Measurements from ENCODE around the gene EXOC1L.
A peak's percentile ranks its signal among the peaks of the same experiment; 100 is the strongest.

EXOC1L gene, protein sequence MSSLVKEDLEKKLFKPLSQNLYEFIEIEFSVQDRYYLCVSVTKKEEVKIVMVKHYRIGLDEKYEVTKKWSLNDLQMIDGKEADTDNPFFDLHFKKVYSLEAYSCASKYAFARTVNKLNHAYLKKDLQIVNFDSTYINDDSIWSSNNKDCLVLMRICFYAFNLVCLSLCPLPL

DNA sequence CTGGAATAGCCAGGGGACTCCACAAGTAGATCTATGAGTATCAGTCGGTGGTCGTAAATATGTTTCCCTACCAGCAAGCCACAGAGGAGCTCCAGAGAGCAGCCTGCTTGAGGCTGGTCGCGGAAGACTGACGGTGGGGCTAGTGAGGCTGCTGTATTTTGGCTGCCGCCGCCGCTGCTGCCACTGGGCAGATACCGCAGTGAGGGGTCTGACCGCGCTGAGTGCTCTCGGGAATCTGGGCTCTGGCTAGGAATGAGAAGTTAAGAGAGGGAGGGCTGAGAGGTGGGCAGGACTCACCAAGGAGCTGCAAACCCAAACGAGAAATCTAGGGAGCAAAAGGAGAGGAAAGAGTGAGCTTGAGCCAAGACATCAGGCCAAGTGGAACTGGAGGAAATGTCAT lies at the start of gene EXOC1L:
Gene EXOC1L, plus strand, starts transcription at position 157 of the 400 bp plus-strand sequence. Its CDS starts 237 bp downstream, at position 394.
- Histone ChIP-seq H3K27ac (ENCODE audit: low read length) (no peak within 1 kb of the TSS), H3K27me3 (ENCODE audit: insufficient read depth, low read length) (no peaks in the 10 kb centered on the region), H3K9ac (ENCODE audit: low read depth, low read length) (peak within 1 kb of the TSS; percentile 33; the same call in 1 of the 2 replicates), H3K4me3 (ENCODE audit: low read length) (peak within 1 kb of the TSS; percentile 45; the same call in 1 of the 2 replicates), H3K4me1 (ENCODE audit: insufficient read depth, low read length) (no peaks in the 10 kb centered on the region), H3K36me3 (ENCODE audit: insufficient read depth, low read depth, low read length) (no peaks in the 10 kb centered on the region), H3K9me3 (ENCODE audit: insufficient read depth, low read depth, low read length) (no peaks in the 10 kb centered on the region)

DNA sequence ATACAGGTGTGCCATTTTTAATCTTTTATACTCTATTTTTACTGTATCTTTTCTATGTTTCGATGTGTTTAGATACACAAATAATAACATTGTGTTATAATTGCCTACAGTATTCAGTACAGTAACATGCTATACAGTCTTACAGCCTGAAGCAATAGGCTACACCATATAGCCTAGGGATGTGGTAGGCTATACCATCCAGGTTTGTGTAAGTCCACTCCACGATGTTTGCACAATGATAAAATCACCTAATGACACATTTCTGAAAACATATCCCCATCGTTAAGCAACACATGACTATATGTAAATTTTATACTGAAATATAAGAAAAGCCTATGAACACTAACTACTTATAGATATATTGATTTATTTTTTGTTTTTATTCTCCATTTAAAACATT lies 48.9 kb upstream of the EXOC1L start:
- Histone ChIP-seq H3K4me3 (ENCODE audit: low read length) (no peak overlapping the region), H3K9ac (ENCODE audit: low read depth, low read length) (no peak overlapping the region), H3K36me3 (ENCODE audit: insufficient read depth, low read depth, low read length) (no peaks in the 10 kb centered on the region), H3K9me3 (ENCODE audit: insufficient read depth, low read depth, low read length) (no peaks in the 10 kb centered on the region), H3K4me1 (ENCODE audit: insufficient read depth, low read length) (peaks cover 20% of the 10 kb centered on the region; the same call in 1 of the 2 replicates), H3K27ac (ENCODE audit: low read length) (no peak overlapping the region), H3K27me3 (ENCODE audit: insufficient read depth, low read length) (no peaks in the 10 kb centered on the region)

DNA sequence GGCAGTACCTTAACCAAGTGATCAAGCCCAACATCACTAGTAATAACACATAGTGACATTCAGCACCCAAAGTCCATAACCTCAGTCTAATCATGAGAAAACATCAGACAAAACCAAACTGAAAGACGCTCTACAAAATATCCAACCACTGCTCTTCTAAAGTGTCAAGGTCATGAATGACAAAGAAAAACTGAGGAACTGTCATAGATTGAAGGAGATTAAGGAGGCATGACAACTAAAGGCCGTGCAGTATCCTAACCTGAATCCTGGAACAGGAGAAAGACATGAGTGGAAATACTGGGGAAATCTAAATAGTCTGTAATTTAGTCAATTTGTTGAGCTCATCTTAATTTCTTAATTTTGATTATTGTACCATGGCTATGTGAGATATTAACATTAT lies 38.2 kb upstream of the EXOC1L start:
- no peaks in the 10 kb centered on the region for H3K27me3 ChIP-seq (ENCODE audit: insufficient read depth, low read length)
- no peak overlapping the region for H3K9ac ChIP-seq (ENCODE audit: low read depth, low read length)

DNA sequence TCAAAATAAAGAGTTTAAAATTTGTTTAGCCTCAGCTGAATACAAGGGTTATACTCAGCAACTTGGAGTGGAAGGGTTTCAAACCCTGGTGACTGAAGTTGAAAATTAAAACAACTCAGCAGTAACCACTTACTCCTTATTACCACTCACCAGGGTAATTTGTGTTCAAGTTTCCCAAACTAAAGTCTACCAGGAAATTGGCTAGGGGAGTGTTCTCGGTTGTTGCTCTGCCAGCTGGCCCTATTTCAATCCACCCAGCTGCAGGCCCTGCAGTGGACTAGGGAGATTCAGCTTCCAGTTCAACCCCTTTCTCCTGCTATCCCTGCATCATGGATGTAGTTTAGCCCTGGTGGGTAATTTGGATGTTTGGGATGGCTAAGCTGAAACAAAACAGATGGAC lies 37.8 kb upstream of the EXOC1L start:
- H3K27ac ChIP-seq (ENCODE audit: low read length) = no peak overlapping the region
- no peak overlapping the region for H3K4me3 ChIP-seq (ENCODE audit: low read length)
- no peak overlapping the region for H3K9ac ChIP-seq (ENCODE audit: low read depth, low read length)
- H3K9me3 ChIP-seq (ENCODE audit: insufficient read depth, low read depth, low read length) = no peaks in the 10 kb centered on the region
- no peaks in the 10 kb centered on the region for H3K36me3 ChIP-seq (ENCODE audit: insufficient read depth, low read depth, low read length)
- H3K27me3 ChIP-seq (ENCODE audit: insufficient read depth, low read length) = no peaks in the 10 kb centered on the region
- no peaks in the 10 kb centered on the region for H3K4me1 ChIP-seq (ENCODE audit: insufficient read depth, low read length)

More for the DNA sequence above, 38.2 kb upstream of the EXOC1L start:
- H3K4me1 ChIP-seq (ENCODE audit: insufficient read depth, low read length) = no peaks in the 10 kb centered on the region
- no peak overlapping the region for H3K4me3 ChIP-seq (ENCODE audit: low read length)
- H3K9me3 ChIP-seq (ENCODE audit: insufficient read depth, low read depth, low read length) = no peaks in the 10 kb centered on the region
- H3K36me3 ChIP-seq (ENCODE audit: insufficient read depth, low read depth, low read length) = no peaks in the 10 kb centered on the region
- no peak overlapping the region for H3K27ac ChIP-seq (ENCODE audit: low read length)

DNA sequence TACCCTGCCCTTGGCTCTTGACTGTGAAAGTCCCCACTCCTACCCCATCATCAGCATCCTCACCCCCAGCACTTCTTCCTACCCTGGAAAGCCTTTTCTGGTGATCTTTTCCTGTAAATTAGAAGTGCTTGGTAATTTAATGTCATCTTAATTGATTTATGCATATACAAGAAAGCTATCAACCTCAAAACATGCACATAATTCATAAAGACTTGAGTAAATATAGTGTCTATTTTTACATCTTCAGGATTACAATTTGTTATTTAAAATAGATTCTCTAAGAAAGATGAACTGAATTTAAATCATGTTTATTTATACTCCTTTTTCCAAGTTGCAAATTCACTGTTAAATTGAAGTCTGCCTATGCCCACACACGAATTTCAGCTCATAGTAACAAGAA lies 36.0 kb upstream of the EXOC1L start:
- H3K9ac ChIP-seq (ENCODE audit: low read depth, low read length) = no peak overlapping the region
- H3K36me3 ChIP-seq (ENCODE audit: insufficient read depth, low read depth, low read length) = no peaks in the 10 kb centered on the region
- H3K27me3 ChIP-seq (ENCODE audit: insufficient read depth, low read length) = no peaks in the 10 kb centered on the region
- no peaks in the 10 kb centered on the region for H3K9me3 ChIP-seq (ENCODE audit: insufficient read depth, low read depth, low read length)
- no peaks in the 10 kb centered on the region for H3K4me1 ChIP-seq (ENCODE audit: insufficient read depth, low read length)
- no peak overlapping the region for H3K4me3 ChIP-seq (ENCODE audit: low read length)
- H3K27ac ChIP-seq (ENCODE audit: low read length) = no peak overlapping the region

DNA sequence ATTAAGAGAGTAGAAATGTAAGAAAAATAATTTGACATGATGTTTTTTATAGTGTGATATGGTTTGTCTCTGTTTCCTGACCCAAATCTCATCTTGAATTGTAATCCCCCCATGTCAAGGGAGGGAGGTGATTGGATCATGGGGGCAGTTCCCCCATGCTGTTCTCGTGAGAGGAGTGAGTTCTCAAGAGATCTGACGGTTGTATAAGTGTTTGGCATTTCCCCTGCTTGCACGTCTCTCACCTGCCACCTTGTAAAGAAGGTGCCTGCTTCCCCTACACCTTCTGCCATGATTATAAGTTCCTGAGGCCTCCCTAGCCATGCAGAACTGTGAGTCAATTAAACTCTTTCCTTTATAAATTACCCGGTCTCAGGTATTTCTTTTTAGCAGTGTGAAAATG lies 34.8 kb upstream of the EXOC1L start:
- Histone ChIP-seq H3K36me3 (ENCODE audit: insufficient read depth, low read depth, low read length) (no peaks in the 10 kb centered on the region), H3K4me1 (ENCODE audit: insufficient read depth, low read length) (no peaks in the 10 kb centered on the region), H3K27me3 (ENCODE audit: insufficient read depth, low read length) (no peaks in the 10 kb centered on the region), H3K4me3 (ENCODE audit: low read length) (no peak overlapping the region), H3K9ac (ENCODE audit: low read depth, low read length) (no peak overlapping the region), H3K9me3 (ENCODE audit: insufficient read depth, low read depth, low read length) (no peaks in the 10 kb centered on the region), H3K27ac (ENCODE audit: low read length) (no peak overlapping the region)

DNA sequence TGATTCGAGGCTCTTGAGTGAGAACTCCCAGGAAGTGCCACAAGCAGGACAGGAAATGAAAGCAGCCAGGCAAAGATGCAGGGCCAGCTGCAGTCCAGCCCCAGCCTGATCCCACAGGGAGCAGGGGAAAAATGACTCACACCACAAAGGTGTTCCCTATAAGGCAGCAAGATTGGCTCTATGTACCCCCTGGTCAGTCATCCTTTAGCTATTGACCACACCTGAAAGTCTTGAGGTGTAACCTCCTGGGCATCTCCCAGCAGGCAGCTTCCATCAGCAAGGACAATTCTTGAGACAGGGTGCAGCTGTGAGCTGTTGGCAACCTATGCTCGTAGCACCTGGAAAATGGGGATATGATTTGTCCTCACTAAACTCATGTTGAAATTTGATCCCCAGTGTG lies 27.9 kb upstream of the EXOC1L start:
- H3K27ac ChIP-seq (ENCODE audit: low read length) = no peak overlapping the region
- no peaks in the 10 kb centered on the region for H3K4me1 ChIP-seq (ENCODE audit: insufficient read depth, low read length)
- no peak overlapping the region for H3K9ac ChIP-seq (ENCODE audit: low read depth, low read length)
- no peaks in the 10 kb centered on the region for H3K36me3 ChIP-seq (ENCODE audit: insufficient read depth, low read depth, low read length)
- no peak overlapping the region for H3K4me3 ChIP-seq (ENCODE audit: low read length)
- H3K9me3 ChIP-seq (ENCODE audit: insufficient read depth, low read depth, low read length) = no peaks in the 10 kb centered on the region
- no peaks in the 10 kb centered on the region for H3K27me3 ChIP-seq (ENCODE audit: insufficient read depth, low read length)

DNA sequence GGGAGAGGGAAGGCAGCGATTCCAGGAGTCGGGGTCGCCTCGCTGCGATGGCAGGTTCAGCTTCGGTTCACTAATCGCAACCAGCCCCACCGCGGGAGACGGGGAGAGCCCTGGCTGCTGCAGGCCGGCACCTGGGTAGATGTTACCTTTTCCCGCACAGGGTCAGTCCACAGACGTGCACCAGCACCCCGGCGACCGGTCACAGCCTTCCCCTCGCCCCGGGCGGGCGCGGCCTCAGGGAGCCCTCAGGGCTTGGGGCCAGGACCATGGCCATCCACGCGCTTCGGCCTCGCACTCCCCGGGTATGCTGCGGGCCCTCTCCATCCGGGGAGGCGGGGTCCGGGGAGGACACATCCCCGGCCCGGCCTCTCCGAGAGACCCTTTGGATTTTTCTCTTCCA lies 26.1 kb upstream of the EXOC1L start:
- Histone ChIP-seq H3K9me3 (ENCODE audit: insufficient read depth, low read depth, low read length) (no peaks in the 10 kb centered on the region), H3K4me3 (ENCODE audit: low read length) (no peak overlapping the region), H3K4me1 (ENCODE audit: insufficient read depth, low read length) (no peaks in the 10 kb centered on the region), H3K36me3 (ENCODE audit: insufficient read depth, low read depth, low read length) (no peaks in the 10 kb centered on the region), H3K9ac (ENCODE audit: low read depth, low read length) (no peak overlapping the region), H3K27me3 (ENCODE audit: insufficient read depth, low read length) (no peaks in the 10 kb centered on the region), H3K27ac (ENCODE audit: low read length) (no peak overlapping the region)

DNA sequence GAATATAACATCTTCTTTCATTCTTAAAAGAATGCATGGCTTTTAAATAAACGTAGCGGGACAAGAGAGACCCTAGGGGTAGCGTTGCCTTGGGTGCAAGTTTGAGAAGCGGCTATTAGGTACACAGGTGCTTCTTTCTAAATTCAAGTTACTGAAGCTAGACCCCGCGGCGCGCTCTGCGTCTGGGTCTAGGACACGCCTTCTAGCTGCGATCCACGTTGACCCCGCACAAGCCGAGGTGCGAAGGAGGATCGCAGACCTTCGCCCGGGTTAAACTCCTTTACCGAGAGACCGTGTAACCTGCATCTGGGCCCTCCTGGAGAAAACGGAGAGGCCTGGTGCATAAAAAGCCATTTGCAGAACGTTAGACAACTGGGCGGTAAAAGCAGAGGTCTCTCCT lies 25.5 kb upstream of the EXOC1L start:
- Histone ChIP-seq H3K27ac (ENCODE audit: low read length) (no peak overlapping the region), H3K9me3 (ENCODE audit: insufficient read depth, low read depth, low read length) (no peaks in the 10 kb centered on the region), H3K9ac (ENCODE audit: low read depth, low read length) (no peak overlapping the region), H3K27me3 (ENCODE audit: insufficient read depth, low read length) (no peaks in the 10 kb centered on the region), H3K4me1 (ENCODE audit: insufficient read depth, low read length) (no peaks in the 10 kb centered on the region), H3K4me3 (ENCODE audit: low read length) (no peak overlapping the region), H3K36me3 (ENCODE audit: insufficient read depth, low read depth, low read length) (no peaks in the 10 kb centered on the region)

DNA sequence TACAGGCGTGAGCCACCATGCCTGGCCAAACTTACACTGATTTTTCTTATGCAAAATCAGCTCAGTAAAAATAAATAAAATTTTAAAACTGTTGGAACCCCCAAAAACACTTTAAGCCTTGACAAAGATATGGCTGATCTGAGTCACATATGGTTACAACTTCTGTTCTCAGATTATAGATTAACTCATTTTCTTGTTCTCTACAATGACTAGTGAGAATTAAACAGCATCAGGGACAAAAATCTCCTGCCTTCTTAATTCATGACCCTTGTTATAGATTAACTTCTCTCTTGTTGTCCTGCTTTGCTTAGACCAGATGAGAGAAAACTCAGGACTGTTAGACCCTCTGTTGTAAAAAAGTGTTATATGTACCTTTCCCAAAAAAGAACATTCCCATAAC lies 24.2 kb upstream of the EXOC1L start:
- H3K4me3 ChIP-seq (ENCODE audit: low read length) = no peak overlapping the region
- H3K9ac ChIP-seq (ENCODE audit: low read depth, low read length) = no peak overlapping the region
- H3K27me3 ChIP-seq (ENCODE audit: insufficient read depth, low read length) = no peaks in the 10 kb centered on the region
- H3K36me3 ChIP-seq (ENCODE audit: insufficient read depth, low read depth, low read length) = no peaks in the 10 kb centered on the region
- H3K9me3 ChIP-seq (ENCODE audit: insufficient read depth, low read depth, low read length) = no peaks in the 10 kb centered on the region
- no peak overlapping the region for H3K27ac ChIP-seq (ENCODE audit: low read length)
- no peaks in the 10 kb centered on the region for H3K4me1 ChIP-seq (ENCODE audit: insufficient read depth, low read length)

DNA sequence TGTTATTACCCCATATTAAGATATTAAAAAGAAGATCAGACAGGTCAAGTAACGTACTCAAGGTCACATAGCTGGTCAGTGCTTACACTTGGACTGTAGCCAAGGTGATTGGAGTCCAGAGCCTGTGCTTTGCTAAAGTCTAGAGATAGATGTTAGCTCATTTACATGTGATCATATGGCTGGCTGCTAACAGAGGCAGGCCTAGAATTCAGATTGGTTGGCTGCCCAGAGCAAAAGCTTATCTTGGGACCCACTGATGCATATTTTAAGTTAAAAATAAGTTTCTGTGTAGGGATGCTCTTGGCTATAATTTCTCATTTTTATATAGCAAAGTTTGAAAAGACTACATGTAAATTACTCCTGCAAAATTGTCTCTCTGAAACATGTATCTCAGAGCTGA lies 18.1 kb upstream of the EXOC1L start:
- Histone ChIP-seq H3K4me3 (ENCODE audit: low read length) (no peak overlapping the region), H3K9me3 (ENCODE audit: insufficient read depth, low read depth, low read length) (no peaks in the 10 kb centered on the region), H3K27me3 (ENCODE audit: insufficient read depth, low read length) (no peaks in the 10 kb centered on the region), H3K4me1 (ENCODE audit: insufficient read depth, low read length) (no peaks in the 10 kb centered on the region), H3K36me3 (ENCODE audit: insufficient read depth, low read depth, low read length) (no peaks in the 10 kb centered on the region), H3K9ac (ENCODE audit: low read depth, low read length) (no peak overlapping the region), H3K27ac (ENCODE audit: low read length) (no peak overlapping the region)

DNA sequence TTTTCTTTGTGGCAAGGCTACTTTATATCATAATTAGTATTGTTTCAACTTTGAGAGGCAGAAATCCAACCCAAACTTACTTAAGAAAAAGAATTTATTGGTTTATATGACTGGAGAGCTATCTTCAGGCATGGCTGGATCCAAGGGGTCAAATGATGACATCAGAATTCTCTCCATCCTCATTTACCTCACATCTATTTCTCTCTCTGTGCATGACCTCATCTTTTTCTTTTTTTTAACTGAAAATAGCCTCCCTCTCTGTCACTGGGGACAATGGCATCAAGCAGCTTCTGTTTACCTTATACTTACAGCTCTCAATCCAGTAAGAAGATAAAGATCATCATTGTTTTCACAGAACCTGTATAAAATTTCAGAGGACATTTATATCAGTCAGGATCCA lies 12.0 kb upstream of the EXOC1L start:
- Histone ChIP-seq H3K27me3 (ENCODE audit: insufficient read depth, low read length) (no peaks in the 10 kb centered on the region), H3K27ac (ENCODE audit: low read length) (no peak overlapping the region), H3K4me3 (ENCODE audit: low read length) (no peak overlapping the region), H3K36me3 (ENCODE audit: insufficient read depth, low read depth, low read length) (no peaks in the 10 kb centered on the region), H3K4me1 (ENCODE audit: insufficient read depth, low read length) (no peaks in the 10 kb centered on the region), H3K9ac (ENCODE audit: low read depth, low read length) (no peak overlapping the region), H3K9me3 (ENCODE audit: insufficient read depth, low read depth, low read length) (no peaks in the 10 kb centered on the region)
